AML-193 (cell line): ENCODE measurements around the gene PPP3CA.
"Not testable (repeated sequence)": the region's sequence is repeated elsewhere in the genome, so short reads cannot be mapped to it uniquely, and the experiment has no call there.

ENCODE experiments used
- DNase-seq, 2 experiments: peaks; one replicate each; lab custom pipeline; 2025; lab: John Stamatoyannopoulos, UW

PPP3CA gene

GRCh38 chr4:101008503-101008902, 338.8 kb downstream of the PPP3CA start:
- DNase-seq, result no peak

GRCh38 chr4:101005659-101006058, 341.7 kb downstream of the PPP3CA start:
- no peak for DNase-seq

- DNase-seq, result no peak
These were observed 346.8 kb downstream of the PPP3CA start for GRCh38 chr4:101000496-101000895.

GRCh38 chr4:100995671-100996070, 351.7 kb downstream of the PPP3CA start:
- DNase-seq, result no peak

GRCh38 chr4:100995002-100995401, 352.3 kb downstream of the PPP3CA start:
- not testable (repeated sequence) for DNase-seq

- DNase-seq, result not testable (repeated sequence)
These were observed 355.8 kb downstream of the PPP3CA start for GRCh38 chr4:100991332-100992069.

- no peak for DNase-seq
These were observed 357.9 kb downstream of the PPP3CA start for GRCh38 chr4:100989401-100989800.

- no peak for DNase-seq
These were observed 358.4 kb downstream of the PPP3CA start for GRCh38 chr4:100988876-100989275.

GRCh38 chr4:100986360-100986868, 360.9 kb downstream of the PPP3CA start:
- no peak for DNase-seq

- DNase-seq, result no peak
These were observed 361.8 kb downstream of the PPP3CA start for GRCh38 chr4:100985576-100985975.

- DNase-seq, result no peak
These were observed 362.4 kb downstream of the PPP3CA start for GRCh38 chr4:100984901-100985300.

GRCh38 chr4:100983426-100983825, 363.9 kb downstream of the PPP3CA start:
- DNase-seq, result no peak

GRCh38 chr4:100982345-100982744, 365.0 kb downstream of the PPP3CA start:
- DNase-seq, result no peak

GRCh38 chr4:100981447-100982204, 365.7 kb downstream of the PPP3CA start:
- DNase-seq, result peak; percentile 95 to 96

GRCh38 chr4:100979736-100980135, 367.6 kb downstream of the PPP3CA start:
- DNase-seq, result no peak

GRCh38 chr4:100977746-100978397, 369.5 kb downstream of the PPP3CA start:
- peak in 1 of 2 experiments; percentile 8 for DNase-seq

- no peak for DNase-seq
These were observed 370.1 kb downstream of the PPP3CA start for GRCh38 chr4:100977274-100977673.
